8988T (cell line): ENCODE data around the gene SULT1C2.
"Not testable (repeated sequence)": the region's sequence is repeated elsewhere in the genome, so short reads cannot be mapped to it uniquely, and the experiment has no call there.

Experiments
- DNase-seq: peaks from one replicate; pipeline ENCODE4 v3.0.0; 2011

SULT1C2 gene

GRCh38 chr2:108355906-108356734 lies 67.4 kb downstream of the SULT1C2 start:
- no peak for DNase-seq

GRCh38 chr2:108359336-108359735 lies 70.6 kb downstream of the SULT1C2 start:
- DNase-seq = not testable (repeated sequence)
